Measurements from ENCODE around the gene OLFM2.

Gene OLFM2

GRCh38 chr19:9875031-9875627 is 61.2 kb downstream of the OLFM2 start:
- no peak overlapping the region for H3K4me3 ChIP-seq (ENCODE audit: low read depth, low read length)
- DNase-seq (ENCODE audit: low read depth, low spot score) = no peak
- POLR2A ChIA-PET = no interaction called here
- CTCF ChIA-PET = interaction anchor here (4.9 kb wide), 1 partner anchor 10 kb away, joined by 17 read pairs; no protein-coding TSS in a partner anchor
- no peak for TF ChIP-seq CTCF (IDR thresholded peaks at IDR 0.05; ENCODE audit: insufficient read depth, low read length, missing control alignments)

- no peak overlapping the region for H3K4me3 ChIP-seq (ENCODE audit: low read depth, low read length)
- DNase-seq (ENCODE audit: low read depth, low spot score) = no peak
- CTCF ChIA-PET = interaction anchor here (1.2 to 4.9 kb wide), 2 partner anchors 13 to 25 kb away, joined by 3 to 17 read pairs; no protein-coding TSS in a partner anchor
- POLR2A ChIA-PET = no interaction called here
- no peak for TF ChIP-seq CTCF (IDR thresholded peaks at IDR 0.05; ENCODE audit: insufficient read depth, low read length, missing control alignments)
Measured at GRCh38 chr19:9872618-9873242, 63.6 kb downstream of the OLFM2 start.

- no peak for TF ChIP-seq CTCF (IDR thresholded peaks at IDR 0.05; ENCODE audit: insufficient read depth, low read length, missing control alignments)
- POLR2A ChIA-PET = no interaction called here
- no peak for DNase-seq (ENCODE audit: low read depth, low spot score)
- H3K4me3 ChIP-seq (ENCODE audit: low read depth, low read length) = no peak overlapping the region
- CTCF ChIA-PET = interaction anchor here (0.7 to 1.2 kb wide), 4 partner anchors 10 to 24 kb away, joined by 3 read pairs; no protein-coding TSS in a partner anchor
Measured at GRCh38 chr19:9871626-9872338, 64.5 kb downstream of the OLFM2 start.

GRCh38 chr19:9868983-9869617 is 67.2 kb downstream of the OLFM2 start:
- TF ChIP-seq CTCF (IDR thresholded peaks at IDR 0.05; ENCODE audit: insufficient read depth, low read length, missing control alignments) = no peak
- ChIA-PET POLR2A (no interaction called here), CTCF (interaction anchor here (3.3 kb wide), 1 partner anchor 16 kb away, joined by 9 read pairs; no protein-coding TSS in a partner anchor)
- no peak overlapping the region for H3K4me3 ChIP-seq (ENCODE audit: low read depth, low read length)
- no peak for DNase-seq (ENCODE audit: low read depth, low spot score)

GRCh38 chr19:9865732-9866501 is 70.4 kb downstream of the OLFM2 start:
- ChIA-PET POLR2A (no interaction called here), CTCF (no interaction called here)
- no peak for DNase-seq (ENCODE audit: low read depth, low spot score)
- TF ChIP-seq CTCF (IDR thresholded peaks at IDR 0.05; ENCODE audit: insufficient read depth, low read length, missing control alignments) = no peak
- no peak overlapping the region for H3K4me3 ChIP-seq (ENCODE audit: low read depth, low read length)
